HCT116 (cell line): ENCODE measurements around the gene NFIC. TPM values are rescaled to one million over a fixed set of nuclear protein-coding genes. Genes with fewer than 3 reads are reported as not detected.
"Not testable (repeated sequence)": the region's sequence is repeated elsewhere in the genome, so short reads cannot be mapped to it uniquely, and the experiment has no call there.

Experiments
- ATAC-seq: fragments of 200-7000 bp; cut with Tn5 transposase; 2 replicates; pipeline ENCODE4 v1.9.1; 2020; ENCODE audit warnings: mild to moderate bottlenecking, moderate library complexity
- BruUV-seq: library from RNA; stranded (reverse); fragments of 400-500 nt; replicated peaks from 2 replicates; lab custom pipeline; 2021; lab: Mats Ljungman, UMichigan
- CTCF ChIA-PET: fragments of 300-600 bp; sonication (Branson Sonifier 250); formaldehyde crosslinking; loops from one replicate; lab custom pipeline; 2021; ENCODE audit warnings: antibody characterized with exemption; lab: Charles Lee
- POLR2A ChIA-PET: fragments of 300-600, 350-600 bp; sonication (Branson Sonifier 250); formaldehyde crosslinking; loops from one replicate; lab custom pipeline; 2021; ENCODE audit warnings: antibody characterized with exemption; lab: Charles Lee
- RAD21 ChIA-PET, 2 experiments: fragments of 300-600 bp; sonication (Branson Sonifier 250); formaldehyde crosslinking; loops; one replicate each; lab custom pipeline; 2023; ENCODE audit warnings: low total read pairs in 2 of 2; ENCODE audit not compliant: uncharacterized antibody in 2 of 2, unreplicated experiment in 2 of 2, low non-redundant PET in 1 of 2; lab: Charles Lee
- DNase-seq: peaks from one replicate; pipeline ENCODE4 v3.0.0-alpha.2; 2010; ENCODE audit warnings: low read depth, low spot score
- H2AFZ ChIP-seq: fragments of 200-600 bp; shearing (Covaris generic), sonication (generic); 2 replicates; pipeline ENCODE4 v1.6.1; 2017; ENCODE audit warnings: low read depth, mixed run types, mixed read lengths, antibody characterized with exemption, low read length; ENCODE audit not compliant: poor library complexity, severe bottlenecking
- H3K27ac ChIP-seq: 2 replicates; pipeline ENCODE4 v1.5.1; 2012; ENCODE audit warnings: low read depth, low read length
- H3K27me3 ChIP-seq: fragments of 200-600 bp; sonication (generic); 2 replicates; pipeline ENCODE4 v1.6.1; 2016; ENCODE audit warnings: mixed run types, low read length, mixed read lengths; ENCODE audit not compliant: insufficient read depth
- H3K36me3 ChIP-seq, 2 experiments: fragments of 200-500 bp in 1 of 2; fragments of 200-600 bp in 1 of 2; sonication (Bioruptor generic) in 1 of 2; sonication (generic) in 1 of 2; 2 replicates each; pipeline versions ENCODE4 v1.5.1 to v1.6.1; 2014 to 2016; ENCODE audit warnings: low read length in 2 of 2, inconsistent platforms in 1 of 2, mixed read lengths in 1 of 2, mixed run types in 1 of 2; ENCODE audit not compliant: insufficient read depth in 2 of 2, control insufficient read depth in 1 of 2
- H3K4me1 ChIP-seq, 2 experiments: fragments of 200-600 bp in 1 of 2; sonication (generic) in 1 of 2; 2 replicates each; pipeline versions ENCODE4 v1.5.1 to v1.6.1; 2012 to 2017; ENCODE audit warnings: low read length in 2 of 2, inconsistent platforms in 1 of 2, mild to moderate bottlenecking in 1 of 2, mixed read lengths in 1 of 2, mixed run types in 1 of 2, moderate library complexity in 1 of 2; ENCODE audit not compliant: insufficient read depth in 2 of 2, control insufficient read depth in 1 of 2
- H3K4me2 ChIP-seq: fragments of 200-600 bp; sonication (generic); 2 replicates; pipeline ENCODE4 v1.6.1; 2017; ENCODE audit warnings: mixed run types, low read length, mixed read lengths
- H3K4me3 ChIP-seq, 2 experiments: fragments of 200-600 bp in 1 of 2; sonication (generic) in 1 of 2; replicated peaks in 1 of 2; 2 replicates each; pipeline ENCODE4 v1.5.1; 2011 to 2016; ENCODE audit warnings: low read length in 2 of 2, control low read depth in 1 of 2, low read depth in 1 of 2, mild to moderate bottlenecking in 1 of 2, mixed read lengths in 1 of 2, mixed run types in 1 of 2
- H3K79me2 ChIP-seq: fragments of 200-600 bp; sonication (generic); 2 replicates; pipeline ENCODE4 v1.6.1; 2017; ENCODE audit warnings: mild to moderate bottlenecking, mixed run types, low read length, moderate library complexity, mixed read lengths; ENCODE audit not compliant: insufficient read depth
- H3K9ac ChIP-seq: fragments of 200-600 bp; sonication (generic); 2 replicates; pipeline ENCODE4 v1.6.1; 2016; ENCODE audit warnings: low read length, mixed read lengths
- H3K9me2 ChIP-seq: fragments of 200-600 bp; sonication (generic), shearing (Covaris generic); 2 replicates; pipeline ENCODE4 v1.6.1; 2017; ENCODE audit warnings: mixed run types, mild to moderate bottlenecking, moderate library complexity; ENCODE audit not compliant: insufficient read depth
- H3K9me3 ChIP-seq, 2 experiments: fragments of 200-500 bp in 1 of 2; fragments of 200-600 bp in 1 of 2; sonication (Bioruptor generic) in 1 of 2; sonication (generic) in 1 of 2; 2 replicates each; pipeline ENCODE4 v1.6.1; 2014 to 2017; ENCODE audit warnings: low read length in 2 of 2, mixed read lengths in 2 of 2, inconsistent platforms in 1 of 2, low read depth in 1 of 2, mild to moderate bottlenecking in 1 of 2, mixed run types in 1 of 2, moderate library complexity in 1 of 2; ENCODE audit not compliant: control insufficient read depth in 1 of 2, insufficient read depth in 1 of 2
- H4K20me1 ChIP-seq: fragments of 200-600 bp; sonication (generic), shearing (Covaris generic); 2 replicates; pipeline ENCODE4 v1.6.1; 2017; ENCODE audit warnings: mixed run types, mild to moderate bottlenecking, moderate library complexity; ENCODE audit not compliant: insufficient read depth
- CBX3 ChIP-seq: IDR thresholded peaks from 2 replicates; pipeline ENCODE4 v1.6.1; 2012; ENCODE audit warnings: low read depth
- EZH2 ChIP-seq: fragments of 200-600 bp; sonication (generic); IDR thresholded peaks from 2 replicates; pipeline ENCODE4 v1.6.1; 2017; ENCODE audit warnings: antibody characterized with exemption, mixed run types
- MAX ChIP-seq: IDR thresholded peaks from 2 replicates; pipeline ENCODE4 v1.6.1; 2012
- POLR2A ChIP-seq: IDR thresholded peaks from 2 replicates; pipeline ENCODE4 v1.7.0; 2011; ENCODE audit warnings: borderline replicate concordance; ENCODE audit not compliant: insufficient read depth, insufficient read length; ENCODE audit errors: extremely low read depth
- POLR2AphosphoS5 ChIP-seq: IDR thresholded peaks from 2 replicates; pipeline ENCODE4 v1.6.1; 2011; ENCODE audit warnings: mild to moderate bottlenecking, low read depth, low read length, moderate library complexity
- RAD21 ChIP-seq: IDR thresholded peaks from 2 replicates; pipeline ENCODE4 v1.6.1; 2012; ENCODE audit warnings: low read depth, mild to moderate bottlenecking
- YY1 ChIP-seq: IDR thresholded peaks from 2 replicates; pipeline ENCODE4 v1.6.1; 2011; ENCODE audit warnings: low read length, low read depth, moderate library complexity, mild to moderate bottlenecking; ENCODE audit not compliant: insufficient replicate concordance; ENCODE audit errors: extremely low read depth
- ZBTB33 ChIP-seq: IDR thresholded peaks from 2 replicates; pipeline ENCODE4 v1.6.1; 2011; ENCODE audit warnings: mild to moderate bottlenecking, low read length, moderate library complexity; ENCODE audit not compliant: insufficient replicate concordance; ENCODE audit errors: extremely low read depth
- ZNF274 ChIP-seq: fragments of 200-500 bp; sonication (Bioruptor generic); IDR thresholded peaks from 2 replicates; pipeline ENCODE4 v1.6.1; 2014; ENCODE audit warnings: mild to moderate bottlenecking, low read depth, low read length, inconsistent platforms
- intact Hi-C: fragments of 100-400 bp; cut with micrococcal nuclease; formaldehyde crosslinking; loops from 2 replicates; pipeline ENCODE4 v1.10.0; 2022
- total RNA-seq: library from RNA; stranded (reverse); gene quantifications from one replicate; pipeline ENCODE4 v1.2.1, GENCODE V29; 2021; ENCODE audit not compliant: unreplicated experiment

Gene NFIC
- total RNA-seq, 1 experiment from 2014 or later: 116 TPM

GRCh38 chr19:3389876-3390371, 23.5 kb downstream of the NFIC start:
- ChIA-PET POLR2A (no interaction called here), RAD21 (no interaction called here), CTCF (no interaction called here)
- Histone ChIP-seq H3K27me3 (no peaks in the 10 kb centered on the region), H3K9me3 (no peaks in the 10 kb centered on the region), H3K36me3 (peaks cover 3 to 12% of the 10 kb centered on the region in 2 experiments; a peak in 2 of 4 replicates), H2AFZ (no peak overlapping the region), H3K27ac (peak overlapping the region; percentile 65; the same call in 1 of the 2 replicates), H4K20me1 (peaks cover 10% of the 10 kb centered on the region; the same call in 1 of the 2 replicates), H3K9me2 (no peaks in the 10 kb centered on the region), H3K9ac (no peak overlapping the region), H3K79me2 (peaks cover 100% of the 10 kb centered on the region), H3K4me2 (no peak overlapping the region), H3K4me3 (no peak overlapping the region), H3K4me1 (peaks cover 42 to 50% of the 10 kb centered on the region in 2 experiments)
- ATAC-seq (peak; percentile 20; the same call in 1 of the 2 replicates), DNase-seq (no peak)
- BruUV-seq: TSS peak; percentile 19
- intact Hi-C loops: no loop called here
- TF ChIP-seq MAX: no peak
- no peak for TF ChIP-seq ZBTB33
- TF ChIP-seq ZNF274: no peak
- TF ChIP-seq RAD21: no peak
- TF ChIP-seq YY1: no peak
- TF ChIP-seq CBX3: no peak
- no peak for TF ChIP-seq POLR2AphosphoS5
- TF ChIP-seq POLR2A: no peak
- TF ChIP-seq EZH2: no peak

GRCh38 chr19:3391911-3392310, 25.5 kb downstream of the NFIC start:
- RAD21 ChIA-PET, H3K9me2 ChIP-seq, H3K9me3 ChIP-seq, H2AFZ ChIP-seq, POLR2A ChIA-PET, intact Hi-C loops, H3K9ac ChIP-seq, ATAC-seq, DNase-seq, H3K27me3 ChIP-seq, H3K4me2 ChIP-seq, H3K27ac ChIP-seq, BruUV-seq, H3K4me3 ChIP-seq: not testable (repeated sequence)
- Histone ChIP-seq H3K79me2 (peaks cover 99% of the 10 kb centered on the region), H4K20me1 (peaks cover 10% of the 10 kb centered on the region; the same call in 1 of the 2 replicates), H3K4me1 (peaks cover 36 to 45% of the 10 kb centered on the region in 2 experiments), H3K36me3 (peaks cover 0 to 12% of the 10 kb centered on the region in 2 experiments; a peak in 1 of 4 replicates)
- CTCF ChIA-PET: interaction anchor here (2.0 kb wide), 1 partner anchor 38 kb away, joined by 4 read pairs; no protein-coding TSS in a partner anchor
